NT2/D1 (cell line): ENCODE results near the gene MASP1.

ENCODE experiments used
- SUZ12 ChIP-seq: IDR thresholded peaks from 2 replicates; pipeline ENCODE4 v1.6.1; 2011; ENCODE audit not compliant: insufficient read length, insufficient read depth; ENCODE audit errors: extremely low read depth
- YY1 ChIP-seq: IDR thresholded peaks from 2 replicates; pipeline ENCODE4 v1.6.1; 2011; ENCODE audit not compliant: insufficient read length, insufficient read depth

DNA sequence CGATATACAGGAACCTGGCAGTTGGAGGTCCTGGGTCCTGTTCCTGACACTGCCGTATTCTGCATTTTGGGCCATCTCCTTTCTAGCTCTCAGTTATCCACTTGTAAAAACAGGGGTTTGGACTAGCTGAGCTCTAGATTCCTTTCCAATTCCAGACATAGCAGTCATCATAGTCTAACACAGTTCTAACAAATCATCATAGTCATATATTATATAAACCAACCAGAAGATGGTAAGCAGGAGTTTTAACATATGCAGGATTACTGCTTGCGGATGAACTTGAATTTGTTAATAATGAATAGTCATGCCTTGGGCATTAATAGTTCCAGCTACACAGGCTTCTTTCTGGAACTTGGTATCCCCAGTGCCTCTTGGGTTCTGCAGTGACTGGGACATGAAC, 26.6 kb downstream of the MASP1 start:
- TF ChIP-seq YY1 (no peak), SUZ12 (no peak)
